GM18907 (cell line): ENCODE data around the gene PCDH9.
"Not testable (repeated sequence)": the region's sequence is repeated elsewhere in the genome, so short reads cannot be mapped to it uniquely, and the experiment has no call there.

Experiments
- ATAC-seq: cut with Tn5 transposase; IDR thresholded peaks from one replicate; pipeline ENCODE4 v1.9.1; 2021; ENCODE audit warnings: mild to moderate bottlenecking, moderate library complexity; ENCODE audit not compliant: unreplicated experiment

The PCDH9 gene

GRCh38 chr13:66259426-66259825 lies 970.7 kb downstream of the PCDH9 start:
- not testable (repeated sequence) for ATAC-seq
